Endothelial cell of umbilical vein (primary cell): ENCODE measurements around the gene HLA-DMA. TPM values are rescaled to one million over a fixed set of nuclear protein-coding genes. Genes with fewer than 3 reads are reported as not detected.

Experiments
- BruUV-seq: library from RNA; stranded (reverse); fragments of 400-500 nt; replicated peaks from 2 replicates; lab custom pipeline; 2021; lab: Mats Ljungman, UMichigan
- CTCF ChIA-PET: fragments of 300-600, 350-600 bp; sonication (Branson Sonifier 250); formaldehyde crosslinking; loops from one replicate; lab custom pipeline; 2021; ENCODE audit warnings: antibody characterized with exemption, inconsistent platforms; lab: Charles Lee
- POLR2A ChIA-PET: fragments of 300-600, 350-600 bp; sonication (Branson Sonifier 250); formaldehyde crosslinking; loops from one replicate; lab custom pipeline; 2021; ENCODE audit warnings: antibody characterized with exemption, inconsistent platforms; lab: Charles Lee
- DNase-seq: peaks from one replicate; pipeline ENCODE4 v3.0.0-alpha.2; 2011; ENCODE audit warnings: low read depth, low spot score
- FAIRE-seq: peaks from 2 replicates; lab custom pipeline; 2011; peaks lifted over from hg19 to GRCh38; lab: Jason Lieb, UNC
- H2AFZ ChIP-seq: 2 replicates; pipeline ENCODE4 v1.6.0; 2012; ENCODE audit warnings: low read depth, low read length, control low read depth, inconsistent platforms
- H3K27ac ChIP-seq: 2 replicates; pipeline ENCODE4 v1.5.1; 2011; ENCODE audit warnings: low read depth, mild to moderate bottlenecking, control low read depth, low read length, moderate library complexity; ENCODE audit not compliant: insufficient read depth
- H3K27me3 ChIP-seq, 2 experiments: 2 replicates each; pipeline versions ENCODE4 v1.6.0 to v1.6.1; 2011; ENCODE audit warnings: low read length in 2 of 2, mixed read lengths in 1 of 2; ENCODE audit not compliant: control insufficient read depth in 2 of 2, insufficient read depth in 2 of 2
- H3K36me3 ChIP-seq, 2 experiments: 2 replicates in 1 of 2; 3 replicates in 1 of 2; pipeline ENCODE4 v1.5.1; 2011; ENCODE audit warnings: low read length in 2 of 2, mild to moderate bottlenecking in 1 of 2, moderate library complexity in 1 of 2; ENCODE audit not compliant: control insufficient read depth in 2 of 2, insufficient read depth in 2 of 2; ENCODE audit errors: extremely low read depth in 1 of 2
- H3K4me1 ChIP-seq: 3 replicates; pipeline ENCODE4 v1.5.1; 2011; ENCODE audit warnings: mild to moderate bottlenecking, low read length; ENCODE audit not compliant: control insufficient read depth, insufficient read depth; ENCODE audit errors: extremely low read depth
- H3K4me2 ChIP-seq: 2 replicates; pipeline ENCODE4 v1.6.1; 2011; ENCODE audit warnings: low read length, control low read depth, mixed read lengths; ENCODE audit not compliant: insufficient read depth
- H3K4me3 ChIP-seq, 3 experiments: fragments of 200-600 bp in 1 of 3; sonication (generic), shearing (Covaris generic) in 1 of 3; replicated peaks in 1 of 3; 2 replicates each; pipeline ENCODE4 v1.5.1; 2011 to 2016; ENCODE audit warnings: control low read depth in 3 of 3, low read length in 3 of 3, mild to moderate bottlenecking in 2 of 3, inconsistent platforms in 1 of 3, low read depth in 1 of 3, moderate library complexity in 1 of 3; ENCODE audit not compliant: insufficient read depth in 1 of 3
- H3K79me2 ChIP-seq: 2 replicates; pipeline ENCODE4 v1.6.0; 2012; ENCODE audit warnings: low read length, inconsistent platforms; ENCODE audit not compliant: control insufficient read depth, insufficient read depth
- H3K9ac ChIP-seq: replicated peaks from 2 replicates; pipeline ENCODE3; 2011; ENCODE audit warnings: low read length, control low read depth; ENCODE audit not compliant: insufficient read depth; ENCODE audit errors: extremely low read depth
- H3K9me1 ChIP-seq: replicated peaks from 3 replicates; pipeline ENCODE4 v1.6.0; 2011; ENCODE audit warnings: mild to moderate bottlenecking, low read length; ENCODE audit not compliant: control insufficient read depth, insufficient read depth; ENCODE audit errors: extremely low read depth
- H3K9me3 ChIP-seq: replicated peaks from 2 replicates; pipeline ENCODE4 v1.5.1; 2012; ENCODE audit warnings: low read length, inconsistent platforms; ENCODE audit not compliant: control insufficient read depth, insufficient read depth
- H4K20me1 ChIP-seq: replicated peaks from 2 replicates; pipeline ENCODE3; 2011; ENCODE audit warnings: mild to moderate bottlenecking, low read length; ENCODE audit not compliant: control insufficient read depth, insufficient read depth; ENCODE audit errors: extremely low read depth
- EZH2 ChIP-seq: IDR thresholded peaks from 2 replicates; pipeline ENCODE4 v1.6.1; 2012; ENCODE audit warnings: borderline replicate concordance, low read depth, mild to moderate bottlenecking, moderate library complexity, low read length, inconsistent platforms; ENCODE audit not compliant: severe bottlenecking
- FOS ChIP-seq: IDR thresholded peaks from 2 replicates; pipeline ENCODE4 v1.6.1; 2011; ENCODE audit warnings: mild to moderate bottlenecking, low read length, moderate library complexity, borderline replicate concordance; ENCODE audit not compliant: insufficient read depth
- GATA2 ChIP-seq: IDR thresholded peaks from 2 replicates; pipeline ENCODE4 v1.7.0; 2011; ENCODE audit warnings: low read depth, mild to moderate bottlenecking, moderate library complexity, mixed read lengths, low read length; ENCODE audit not compliant: insufficient read length, insufficient read depth
- JUN ChIP-seq: IDR thresholded peaks from 2 replicates; pipeline ENCODE4 v1.6.1; 2011; ENCODE audit warnings: borderline replicate concordance, low read depth; ENCODE audit not compliant: insufficient read length, insufficient read depth
- MYC ChIP-seq: IDR thresholded peaks from one replicate; pipeline ENCODE4 v1.6.1; 2011; ENCODE audit warnings: mild to moderate bottlenecking, low read depth, low read length
- POLR2A ChIP-seq: IDR thresholded peaks from 2 replicates; pipeline ENCODE4 v1.6.1; 2012; ENCODE audit warnings: low read depth, mild to moderate bottlenecking, control low read depth, low read length
- POLR2AphosphoS5 ChIP-seq: IDR thresholded peaks from 2 replicates; pipeline ENCODE4 v1.6.1; 2012; ENCODE audit warnings: low read depth, mild to moderate bottlenecking, control low read depth, low read length, moderate library complexity; ENCODE audit not compliant: insufficient read depth
- dilution Hi-C: fragments of 300-500 bp; cut with MboI; formaldehyde crosslinking; loops from one replicate; pipeline ENCODE4 v1.15.0; 2019; ENCODE audit warnings: low sequenced_read_pairs; ENCODE audit not compliant: extremely low pct_ligation_motif_present
- intact Hi-C: fragments of 100-400 bp; cut with micrococcal nuclease; formaldehyde crosslinking; loops from one replicate; pipeline ENCODE4 v1.10.0; 2022
- polyA plus RNA-seq, 4 experiments: library from polyadenylated mRNA; depleted of rRNA in 3 of 4; stranded (reverse) in 3 of 4; unstranded in 1 of 4; fragments of >200 nt; gene quantifications; 2 replicates each; pipeline versions ENCODE4 v1.2.1 to v1.2.3, GENCODE V29; 2011 to 2012; ENCODE audit warnings: missing spikeins in 1 of 4
- total RNA-seq: library from RNA; stranded (reverse); gene quantifications from 2 replicates; pipeline ENCODE4 v1.2.3, GENCODE V29; 2021
- TF ChIP-seq, protein P1 (sequence below), 2 donors: IDR thresholded peaks; 1 replicate in 1 of 2; 2 replicates in 1 of 2; pipeline ENCODE4 v1.5.1; 2011; ENCODE audit warnings: low read length in 2 of 2, mild to moderate bottlenecking in 2 of 2, moderate library complexity in 2 of 2, control low read depth in 1 of 2, inconsistent platforms in 1 of 2, low read depth in 1 of 2; ENCODE audit not compliant: insufficient read depth in 1 of 2; ENCODE audit errors: extremely low read depth in 1 of 2
- TF ChIP-seq, protein P2 (sequence below): IDR thresholded peaks from 2 replicates; pipeline ENCODE4 v1.6.1; 2011; ENCODE audit not compliant: insufficient read depth, insufficient read length

HLA-DMA gene
- total and polyA plus RNA-seq, 2 donors (not counting 3 experiments of a cell fraction or from before 2014, with no cell fraction given): 1.2 to 7.7 TPM

DNA sequence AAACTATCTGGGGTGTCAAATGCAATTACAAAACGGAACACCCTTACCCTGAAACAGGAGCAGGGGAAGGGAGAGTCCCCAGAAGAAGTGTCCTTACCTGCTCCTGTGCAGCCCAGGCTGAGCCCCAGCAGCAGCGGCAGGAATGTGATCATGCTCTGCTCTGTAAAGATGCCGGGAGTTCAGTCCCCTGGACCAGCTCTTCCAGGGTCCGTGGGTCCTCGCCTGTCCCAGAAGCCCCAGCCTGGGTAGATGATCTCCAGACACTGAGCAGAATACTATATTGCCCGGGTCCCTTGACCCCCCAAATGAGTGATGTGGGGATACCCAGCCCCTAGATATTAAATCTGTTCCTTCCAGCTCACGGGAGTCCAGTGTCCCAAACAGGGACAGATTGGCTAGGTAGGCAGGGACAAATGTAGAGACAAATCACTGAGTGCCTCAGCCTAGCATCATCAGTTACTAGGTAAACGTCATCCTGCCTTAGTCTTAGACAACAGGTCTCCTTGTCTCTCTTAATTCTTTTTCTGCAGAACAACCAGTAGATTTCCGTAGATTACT lies 12.2 kb downstream of the HLA-DMA start, which contains the start of gene HLA-DMB:
Gene HLA-DMB (minus strand): TSS at position 373 of the 558 bp plus-strand sequence. CDS start 221 bp downstream, at position 152.
- POLR2A ChIA-PET: interaction anchor here (0.6 to 3.1 kb wide), 2 partner anchors 32 to 40 kb away, joined by 9 to 29 read pairs; no protein-coding TSS in a partner anchor
- H3K4me3 ChIP-seq: no peak within 1 kb of the TSS

More for the DNA sequence above, 12.2 kb downstream of the HLA-DMA start, which contains the start of gene HLA-DMB:
- H3K27me3 ChIP-seq: peaks cover 35 to 58% of the 10 kb centered on the region in 2 experiments
- TF ChIP-seq, protein P1, sequence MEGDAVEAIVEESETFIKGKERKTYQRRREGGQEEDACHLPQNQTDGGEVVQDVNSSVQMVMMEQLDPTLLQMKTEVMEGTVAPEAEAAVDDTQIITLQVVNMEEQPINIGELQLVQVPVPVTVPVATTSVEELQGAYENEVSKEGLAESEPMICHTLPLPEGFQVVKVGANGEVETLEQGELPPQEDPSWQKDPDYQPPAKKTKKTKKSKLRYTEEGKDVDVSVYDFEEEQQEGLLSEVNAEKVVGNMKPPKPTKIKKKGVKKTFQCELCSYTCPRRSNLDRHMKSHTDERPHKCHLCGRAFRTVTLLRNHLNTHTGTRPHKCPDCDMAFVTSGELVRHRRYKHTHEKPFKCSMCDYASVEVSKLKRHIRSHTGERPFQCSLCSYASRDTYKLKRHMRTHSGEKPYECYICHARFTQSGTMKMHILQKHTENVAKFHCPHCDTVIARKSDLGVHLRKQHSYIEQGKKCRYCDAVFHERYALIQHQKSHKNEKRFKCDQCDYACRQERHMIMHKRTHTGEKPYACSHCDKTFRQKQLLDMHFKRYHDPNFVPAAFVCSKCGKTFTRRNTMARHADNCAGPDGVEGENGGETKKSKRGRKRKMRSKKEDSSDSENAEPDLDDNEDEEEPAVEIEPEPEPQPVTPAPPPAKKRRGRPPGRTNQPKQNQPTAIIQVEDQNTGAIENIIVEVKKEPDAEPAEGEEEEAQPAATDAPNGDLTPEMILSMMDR (IDR thresholded peaks at IDR 0.05; ENCODE audit: extremely low read depth in 1 of 2, insufficient read depth in 1 of 2, low read depth in 1 of 2, low read length in 2 of 2): no peak
- TF ChIP-seq FOS: no peak
- no peak for TF ChIP-seq POLR2A
- TF ChIP-seq MYC: no peak
- no peak for TF ChIP-seq POLR2AphosphoS5
- no peak for TF ChIP-seq JUN
- TF ChIP-seq, protein P2, sequence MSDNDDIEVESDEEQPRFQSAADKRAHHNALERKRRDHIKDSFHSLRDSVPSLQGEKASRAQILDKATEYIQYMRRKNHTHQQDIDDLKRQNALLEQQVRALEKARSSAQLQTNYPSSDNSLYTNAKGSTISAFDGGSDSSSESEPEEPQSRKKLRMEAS: no peak
- no peak for TF ChIP-seq EZH2
- TF ChIP-seq GATA2: no peak
- H4K20me1 ChIP-seq: no peaks in the 10 kb centered on the region
- dilution Hi-C loops (no loop called here), intact Hi-C loops (loop anchor here (2.0 kb wide), 1 partner anchor 26 kb away; no protein-coding TSS in a partner anchor)
- peak; percentile 88 for DNase-seq
- H3K79me2 ChIP-seq: no peaks in the 10 kb centered on the region
- H3K4me2 ChIP-seq: no peak within 1 kb of the TSS
- H3K4me1 ChIP-seq: peaks cover 7% of the 10 kb centered on the region
- peak; percentile 93 for FAIRE-seq
- no TSS peak for BruUV-seq
- no peak within 1 kb of the TSS for H3K27ac ChIP-seq
- H3K9ac ChIP-seq: no peak within 1 kb of the TSS
- H3K36me3 ChIP-seq: no peaks in the 10 kb centered on the region
- no peaks in the 10 kb centered on the region for H3K9me3 ChIP-seq
- H2AFZ ChIP-seq: peak within 1 kb of the TSS; percentile 15
- no peaks in the 10 kb centered on the region for H3K9me1 ChIP-seq
- CTCF ChIA-PET: interaction anchor here (0.6 to 5.7 kb wide), 7 partner anchors 11 to 410 kb away, joined by 3 to 53 read pairs (median 4); partner anchors contain the start of gene HLA-DMA
